HCT116 (cell line): Measurements from ENCODE around the gene TRHDE. TPM values are rescaled to one million over a fixed set of nuclear protein-coding genes. Genes with fewer than 3 reads are reported as not detected.
A peak's percentile ranks its signal among the peaks of the same experiment; 100 is the strongest.

Experiments
- ATAC-seq: fragments of 200-7000 bp; cut with Tn5 transposase; 2 replicates; pipeline ENCODE4 v1.9.1; 2020; ENCODE audit warnings: mild to moderate bottlenecking, moderate library complexity
- BruUV-seq: library from RNA; stranded (reverse); fragments of 400-500 nt; replicated peaks from 2 replicates; lab custom pipeline; 2021; lab: Mats Ljungman, UMichigan
- CTCF ChIA-PET: fragments of 300-600 bp; sonication (Branson Sonifier 250); formaldehyde crosslinking; loops from one replicate; lab custom pipeline; 2021; ENCODE audit warnings: antibody characterized with exemption; lab: Charles Lee
- POLR2A ChIA-PET: fragments of 300-600, 350-600 bp; sonication (Branson Sonifier 250); formaldehyde crosslinking; loops from one replicate; lab custom pipeline; 2021; ENCODE audit warnings: antibody characterized with exemption; lab: Charles Lee
- RAD21 ChIA-PET, 2 experiments: fragments of 300-600 bp; sonication (Branson Sonifier 250); formaldehyde crosslinking; loops; one replicate each; lab custom pipeline; 2023; ENCODE audit warnings: low total read pairs in 2 of 2; ENCODE audit not compliant: uncharacterized antibody in 2 of 2, unreplicated experiment in 2 of 2, low non-redundant PET in 1 of 2; lab: Charles Lee
- DNase-seq: peaks from one replicate; pipeline ENCODE4 v3.0.0-alpha.2; 2010; ENCODE audit warnings: low read depth, low spot score
- H2AFZ ChIP-seq: fragments of 200-600 bp; shearing (Covaris generic), sonication (generic); 2 replicates; pipeline ENCODE4 v1.6.1; 2017; ENCODE audit warnings: low read depth, mixed run types, mixed read lengths, antibody characterized with exemption, low read length; ENCODE audit not compliant: poor library complexity, severe bottlenecking
- H3K27ac ChIP-seq: 2 replicates; pipeline ENCODE4 v1.5.1; 2012; ENCODE audit warnings: low read depth, low read length
- H3K27me3 ChIP-seq: fragments of 200-600 bp; sonication (generic); 2 replicates; pipeline ENCODE4 v1.6.1; 2016; ENCODE audit warnings: mixed run types, low read length, mixed read lengths; ENCODE audit not compliant: insufficient read depth
- H3K36me3 ChIP-seq, 2 experiments: fragments of 200-500 bp in 1 of 2; fragments of 200-600 bp in 1 of 2; sonication (Bioruptor generic) in 1 of 2; sonication (generic) in 1 of 2; 2 replicates each; pipeline versions ENCODE4 v1.5.1 to v1.6.1; 2014 to 2016; ENCODE audit warnings: low read length in 2 of 2, inconsistent platforms in 1 of 2, mixed read lengths in 1 of 2, mixed run types in 1 of 2; ENCODE audit not compliant: insufficient read depth in 2 of 2, control insufficient read depth in 1 of 2
- H3K4me1 ChIP-seq, 2 experiments: fragments of 200-600 bp in 1 of 2; sonication (generic) in 1 of 2; 2 replicates each; pipeline versions ENCODE4 v1.5.1 to v1.6.1; 2012 to 2017; ENCODE audit warnings: low read length in 2 of 2, inconsistent platforms in 1 of 2, mild to moderate bottlenecking in 1 of 2, mixed read lengths in 1 of 2, mixed run types in 1 of 2, moderate library complexity in 1 of 2; ENCODE audit not compliant: insufficient read depth in 2 of 2, control insufficient read depth in 1 of 2
- H3K4me2 ChIP-seq: fragments of 200-600 bp; sonication (generic); 2 replicates; pipeline ENCODE4 v1.6.1; 2017; ENCODE audit warnings: mixed run types, low read length, mixed read lengths
- H3K4me3 ChIP-seq, 2 experiments: fragments of 200-600 bp in 1 of 2; sonication (generic) in 1 of 2; replicated peaks in 1 of 2; 2 replicates each; pipeline ENCODE4 v1.5.1; 2011 to 2016; ENCODE audit warnings: low read length in 2 of 2, control low read depth in 1 of 2, low read depth in 1 of 2, mild to moderate bottlenecking in 1 of 2, mixed read lengths in 1 of 2, mixed run types in 1 of 2
- H3K79me2 ChIP-seq: fragments of 200-600 bp; sonication (generic); 2 replicates; pipeline ENCODE4 v1.6.1; 2017; ENCODE audit warnings: mild to moderate bottlenecking, mixed run types, low read length, moderate library complexity, mixed read lengths; ENCODE audit not compliant: insufficient read depth
- H3K9ac ChIP-seq: fragments of 200-600 bp; sonication (generic); 2 replicates; pipeline ENCODE4 v1.6.1; 2016; ENCODE audit warnings: low read length, mixed read lengths
- H3K9me2 ChIP-seq: fragments of 200-600 bp; sonication (generic), shearing (Covaris generic); 2 replicates; pipeline ENCODE4 v1.6.1; 2017; ENCODE audit warnings: mixed run types, mild to moderate bottlenecking, moderate library complexity; ENCODE audit not compliant: insufficient read depth
- H3K9me3 ChIP-seq, 2 experiments: fragments of 200-500 bp in 1 of 2; fragments of 200-600 bp in 1 of 2; sonication (Bioruptor generic) in 1 of 2; sonication (generic) in 1 of 2; 2 replicates each; pipeline ENCODE4 v1.6.1; 2014 to 2017; ENCODE audit warnings: low read length in 2 of 2, mixed read lengths in 2 of 2, inconsistent platforms in 1 of 2, low read depth in 1 of 2, mild to moderate bottlenecking in 1 of 2, mixed run types in 1 of 2, moderate library complexity in 1 of 2; ENCODE audit not compliant: control insufficient read depth in 1 of 2, insufficient read depth in 1 of 2
- H4K20me1 ChIP-seq: fragments of 200-600 bp; sonication (generic), shearing (Covaris generic); 2 replicates; pipeline ENCODE4 v1.6.1; 2017; ENCODE audit warnings: mixed run types, mild to moderate bottlenecking, moderate library complexity; ENCODE audit not compliant: insufficient read depth
- ATF3 ChIP-seq: IDR thresholded peaks from 2 replicates; pipeline ENCODE4 v1.6.1; 2012
- CBX3 ChIP-seq: IDR thresholded peaks from 2 replicates; pipeline ENCODE4 v1.6.1; 2012; ENCODE audit warnings: low read depth
- CEBPB ChIP-seq: IDR thresholded peaks from 2 replicates; pipeline ENCODE4 v1.6.1; 2012; ENCODE audit warnings: low read depth
- EGR1 ChIP-seq: IDR thresholded peaks from 2 replicates; pipeline ENCODE4 v1.6.1; 2012; ENCODE audit warnings: low read depth
- ELF1 ChIP-seq: IDR thresholded peaks from 2 replicates; pipeline ENCODE4 v1.6.1; 2012; ENCODE audit warnings: low read depth, borderline replicate concordance
- EZH2 ChIP-seq: fragments of 200-600 bp; sonication (generic); IDR thresholded peaks from 2 replicates; pipeline ENCODE4 v1.6.1; 2017; ENCODE audit warnings: antibody characterized with exemption, mixed run types
- EZH2phosphoT487 ChIP-seq: fragments of 200-600 bp; IDR thresholded peaks from 2 replicates; pipeline ENCODE4 v1.6.1; 2018; ENCODE audit warnings: antibody characterized with exemption, borderline replicate concordance
- FOSL1 ChIP-seq: IDR thresholded peaks from 2 replicates; pipeline ENCODE4 v1.6.1; 2012; ENCODE audit warnings: low read depth
- JUND ChIP-seq: IDR thresholded peaks from 2 replicates; pipeline ENCODE4 v1.6.1; 2012
- MAX ChIP-seq: IDR thresholded peaks from 2 replicates; pipeline ENCODE4 v1.6.1; 2012
- POLR2A ChIP-seq: IDR thresholded peaks from 2 replicates; pipeline ENCODE4 v1.7.0; 2011; ENCODE audit warnings: borderline replicate concordance; ENCODE audit not compliant: insufficient read depth, insufficient read length; ENCODE audit errors: extremely low read depth
- POLR2AphosphoS5 ChIP-seq: IDR thresholded peaks from 2 replicates; pipeline ENCODE4 v1.6.1; 2011; ENCODE audit warnings: mild to moderate bottlenecking, low read depth, low read length, moderate library complexity
- RAD21 ChIP-seq: IDR thresholded peaks from 2 replicates; pipeline ENCODE4 v1.6.1; 2012; ENCODE audit warnings: low read depth, mild to moderate bottlenecking
- REST ChIP-seq: IDR thresholded peaks from 2 replicates; pipeline ENCODE4 v1.6.1; 2012; ENCODE audit warnings: low read depth
- SIN3A ChIP-seq: IDR thresholded peaks from 2 replicates; pipeline ENCODE4 v1.6.1; 2012; ENCODE audit warnings: low read depth
- SP1 ChIP-seq: IDR thresholded peaks from 2 replicates; pipeline ENCODE4 v1.6.1; 2012; ENCODE audit warnings: low read depth
- SRF ChIP-seq: IDR thresholded peaks from 2 replicates; pipeline ENCODE4 v1.6.1; 2012; ENCODE audit warnings: low read depth
- TCF7L2 ChIP-seq: IDR thresholded peaks from 2 replicates; pipeline ENCODE4 v1.7.0; 2011; ENCODE audit warnings: borderline replicate concordance, inconsistent platforms; ENCODE audit not compliant: insufficient read depth, insufficient read length; ENCODE audit errors: extremely low read depth
- YY1 ChIP-seq: IDR thresholded peaks from 2 replicates; pipeline ENCODE4 v1.6.1; 2011; ENCODE audit warnings: low read length, low read depth, moderate library complexity, mild to moderate bottlenecking; ENCODE audit not compliant: insufficient replicate concordance; ENCODE audit errors: extremely low read depth
- ZBTB33 ChIP-seq: IDR thresholded peaks from 2 replicates; pipeline ENCODE4 v1.6.1; 2011; ENCODE audit warnings: mild to moderate bottlenecking, low read length, moderate library complexity; ENCODE audit not compliant: insufficient replicate concordance; ENCODE audit errors: extremely low read depth
- ZFX ChIP-seq: fragments of 450-650 bp; IDR thresholded peaks from 2 replicates; pipeline ENCODE4 v1.6.1; 2017
- ZNF274 ChIP-seq: fragments of 200-500 bp; sonication (Bioruptor generic); IDR thresholded peaks from 2 replicates; pipeline ENCODE4 v1.6.1; 2014; ENCODE audit warnings: mild to moderate bottlenecking, low read depth, low read length, inconsistent platforms
- intact Hi-C: fragments of 100-400 bp; cut with micrococcal nuclease; formaldehyde crosslinking; loops from 2 replicates; pipeline ENCODE4 v1.10.0; 2022
- total RNA-seq: library from RNA; stranded (reverse); gene quantifications from one replicate; pipeline ENCODE4 v1.2.1, GENCODE V29; 2021; ENCODE audit not compliant: unreplicated experiment

The TRHDE gene
- total RNA-seq, 1 experiment from 2014 or later = 2.9 TPM

GRCh38 chr12:72296389-72296788 is 24.2 kb downstream of the TRHDE start:
- Histone ChIP-seq H3K4me3 (peak overlapping the region in 1 of 2 experiments; percentile 37; a peak in 2 of 4 replicates), H4K20me1 (no peaks in the 10 kb centered on the region), H3K36me3 (no peaks in the 10 kb centered on the region), H2AFZ (peak overlapping the region; percentile 79), H3K27ac (peak overlapping the region; percentile 59; the same call in 1 of the 2 replicates), H3K4me2 (peak overlapping the region; percentile 71), H3K27me3 (no peaks in the 10 kb centered on the region), H3K79me2 (no peaks in the 10 kb centered on the region), H3K9me2 (no peaks in the 10 kb centered on the region), H3K4me1 (peaks cover 15 to 31% of the 10 kb centered on the region in 2 experiments; a peak in 3 of 4 replicates), H3K9ac (peak overlapping the region; percentile 48), H3K9me3 (no peaks in the 10 kb centered on the region)
- intact Hi-C loops = no loop called here
- CTCF ChIA-PET = interaction anchor here (0.8 kb wide), 1 partner anchor 279 kb away, joined by 3 read pairs; no protein-coding TSS in a partner anchor
- peak; percentile 92 for DNase-seq
- no TSS peak for BruUV-seq
- RAD21 ChIA-PET = interaction anchor here in 1 of 2 experiments (0.7 kb wide), 1 partner anchor 1190 kb away, joined by 3 read pairs; no protein-coding TSS in a partner anchor
- POLR2A ChIA-PET = interaction anchor here (1.3 kb wide), 1 partner anchor 8 kb away, joined by 3 read pairs; no protein-coding TSS in a partner anchor
- peak; percentile 94 for ATAC-seq
- peak; percentile 33 for TF ChIP-seq ZBTB33
- no peak for TF ChIP-seq ELF1
- TF ChIP-seq POLR2AphosphoS5 = peak; percentile 60; the same call in 1 of the 2 replicates
- TF ChIP-seq EGR1 = no peak
- no peak for TF ChIP-seq TCF7L2
- TF ChIP-seq YY1 = peak; percentile 38
- TF ChIP-seq ZFX = no peak
- no peak for TF ChIP-seq ATF3
- TF ChIP-seq POLR2A = no peak
- TF ChIP-seq SIN3A = no peak
- peak; percentile 91 for TF ChIP-seq MAX
- TF ChIP-seq REST = no peak
- TF ChIP-seq SP1 = peak; percentile 90
- TF ChIP-seq EZH2 = no peak
- peak; percentile 71 for TF ChIP-seq SRF
- peak; percentile 95 for TF ChIP-seq JUND
- TF ChIP-seq FOSL1 = peak; percentile 97
- TF ChIP-seq RAD21 = no peak; the same call in 1 of the 2 replicates
- TF ChIP-seq EZH2phosphoT487 = no peak
- peak; percentile 95 for TF ChIP-seq CBX3
- TF ChIP-seq CEBPB = peak; percentile 54
- TF ChIP-seq ZNF274 = no peak
